GM12878 (cell line): ENCODE results near the gene SLC39A1. TPM values are rescaled to one million over a fixed set of nuclear protein-coding genes. Genes with fewer than 3 reads are reported as not detected.
A peak's percentile ranks its signal among the peaks of the same experiment; 100 is the strongest.

Experiments
- ASH2L ChIP-seq: fragments of 300-600, 200-600 bp; sonication (generic); IDR thresholded peaks from 2 replicates; pipeline ENCODE4 v1.6.1; 2017; ENCODE audit warnings: low read depth, mild to moderate bottlenecking, borderline replicate concordance
- BCL11A ChIP-seq: IDR thresholded peaks from 2 replicates; pipeline ENCODE4 v1.6.1; 2011; ENCODE audit warnings: low read depth, low read length
- CEBPB ChIP-seq, 2 experiments: fragments of 150-350 bp in 1 of 2; IDR thresholded peaks; 2 replicates each; pipeline ENCODE4 v1.6.1; 2012 to 2014; ENCODE audit warnings: low read depth in 2 of 2, low read length in 2 of 2, borderline replicate concordance in 1 of 2, inconsistent platforms in 1 of 2
- FOXK2 ChIP-seq: fragments of 450-650 bp; IDR thresholded peaks from 2 replicates; pipeline ENCODE4 v1.6.1; 2017; ENCODE audit warnings: mild to moderate bottlenecking, moderate library complexity
- JUND ChIP-seq: IDR thresholded peaks from 2 replicates; pipeline ENCODE4 v1.6.1; 2012; ENCODE audit warnings: low read depth, mild to moderate bottlenecking, low read length, improper control_type of control experiment, moderate library complexity
- MEF2B ChIP-seq: fragments of 450-650 bp; IDR thresholded peaks from 2 replicates; pipeline ENCODE4 v1.6.1; 2018; ENCODE audit warnings: mild to moderate bottlenecking, moderate library complexity; ENCODE audit not compliant: partially characterized antibody, poor library complexity, severe bottlenecking
- NFYB ChIP-seq: IDR thresholded peaks from 2 replicates; pipeline ENCODE4 v1.6.1; 2011; ENCODE audit warnings: low read depth, mild to moderate bottlenecking, low read length, improper control_type of control experiment, moderate library complexity; ENCODE audit not compliant: insufficient read depth
- NR2C1 ChIP-seq: fragments of 450-650 bp; IDR thresholded peaks from 2 replicates; pipeline ENCODE4 v1.6.1; 2017; ENCODE audit warnings: antibody characterized with exemption, mild to moderate bottlenecking, moderate library complexity
- POLR2AphosphoS2 ChIP-seq: IDR thresholded peaks from 2 replicates; pipeline ENCODE4 v1.6.1; 2011; ENCODE audit warnings: low read depth, mild to moderate bottlenecking, low read length, improper control_type of control experiment, moderate library complexity
- RAD21 ChIP-seq: IDR thresholded peaks from 2 replicates; pipeline ENCODE4 v1.6.1; 2011; ENCODE audit warnings: mild to moderate bottlenecking, low read depth, low read length, moderate library complexity; ENCODE audit not compliant: insufficient read depth
- SPI1 ChIP-seq: IDR thresholded peaks from 2 replicates; pipeline ENCODE4 v1.6.1; 2011; ENCODE audit warnings: low read depth, mild to moderate bottlenecking, low read length, moderate library complexity, borderline replicate concordance; ENCODE audit not compliant: insufficient read depth
- TCF3 ChIP-seq: IDR thresholded peaks from 2 replicates; pipeline ENCODE4 v1.6.1; 2012; ENCODE audit warnings: low read depth, mild to moderate bottlenecking, low read length, borderline replicate concordance; ENCODE audit not compliant: insufficient read depth
- YBX1 ChIP-seq: fragments of 450-650 bp; IDR thresholded peaks from 2 replicates; pipeline ENCODE4 v1.6.1; 2016; ENCODE audit warnings: antibody characterized with exemption
- ZNF384 ChIP-seq: IDR thresholded peaks from 2 replicates; pipeline ENCODE4 v1.6.1; 2012; ENCODE audit warnings: low read depth, mild to moderate bottlenecking, low read length, improper control_type of control experiment, borderline replicate concordance
- polyA plus RNA-seq, 11 experiments: library from polyadenylated mRNA; depleted of rRNA in 4 of 11; unstranded in 6 of 11; stranded (reverse) in 5 of 11; fragments of >200 nt; fragmentation: Nextera tagmentation in 4 of 11; fragmentation: Illumina TruSeq in 1 of 11; extraction: Ambion mirVana in 4 of 11; extraction: Trizol in 1 of 11; gene quantifications; 1 replicate in 1 of 11; 2 replicates in 10 of 11; pipeline versions ENCODE4 v1.2.1 to v1.2.3, GENCODE V29; 2011 to 2016; ENCODE audit warnings: inconsistent platforms in 2 of 11, missing spikeins in 2 of 11, low read depth in 1 of 11
- total RNA-seq, 4 experiments: library from RNA; depleted of rRNA in 3 of 4; stranded (reverse); fragments of >200 nt in 3 of 4; fragmentation: Illumina TruSeq in 1 of 4; extraction: Trizol in 1 of 4; gene quantifications; 2 replicates each; pipeline versions ENCODE4 v1.2.1 to v1.2.3, GENCODE V29; 2013 to 2021
- TF ChIP-seq, protein P1 (sequence below): fragments of 150-350 bp; IDR thresholded peaks from 2 replicates; pipeline ENCODE4 v1.6.1; 2016; ENCODE audit warnings: low read depth, low read length
- TF ChIP-seq, protein P2 (sequence below): IDR thresholded peaks from 2 replicates; pipeline ENCODE4 v1.6.1; 2012; ENCODE audit warnings: improper control_type of control experiment, low read depth, low read length; ENCODE audit not compliant: insufficient replicate concordance
- TF ChIP-seq, protein P3 (sequence below), 3 experiments: IDR thresholded peaks in 2 of 3; conservative IDR thresholded peaks in 1 of 3; 2 replicates each; pipeline ENCODE4 v1.5.1; 2011; ENCODE audit warnings: low read depth in 3 of 3, low read length in 3 of 3, mild to moderate bottlenecking in 3 of 3, control low read depth in 2 of 3, moderate library complexity in 2 of 3, inconsistent platforms in 1 of 3, mixed read lengths in 1 of 3; ENCODE audit not compliant: control insufficient read depth in 2 of 3, insufficient read depth in 1 of 3; ENCODE audit errors: extremely low read depth in 1 of 3

SLC39A1 gene
- total and polyA plus RNA-seq, 10 of the 15 experiments (the other 5 are each of a cell fraction or from before 2014, with no cell fraction given) = 8.8 to 98.6 (median 72.4) TPM

DNA sequence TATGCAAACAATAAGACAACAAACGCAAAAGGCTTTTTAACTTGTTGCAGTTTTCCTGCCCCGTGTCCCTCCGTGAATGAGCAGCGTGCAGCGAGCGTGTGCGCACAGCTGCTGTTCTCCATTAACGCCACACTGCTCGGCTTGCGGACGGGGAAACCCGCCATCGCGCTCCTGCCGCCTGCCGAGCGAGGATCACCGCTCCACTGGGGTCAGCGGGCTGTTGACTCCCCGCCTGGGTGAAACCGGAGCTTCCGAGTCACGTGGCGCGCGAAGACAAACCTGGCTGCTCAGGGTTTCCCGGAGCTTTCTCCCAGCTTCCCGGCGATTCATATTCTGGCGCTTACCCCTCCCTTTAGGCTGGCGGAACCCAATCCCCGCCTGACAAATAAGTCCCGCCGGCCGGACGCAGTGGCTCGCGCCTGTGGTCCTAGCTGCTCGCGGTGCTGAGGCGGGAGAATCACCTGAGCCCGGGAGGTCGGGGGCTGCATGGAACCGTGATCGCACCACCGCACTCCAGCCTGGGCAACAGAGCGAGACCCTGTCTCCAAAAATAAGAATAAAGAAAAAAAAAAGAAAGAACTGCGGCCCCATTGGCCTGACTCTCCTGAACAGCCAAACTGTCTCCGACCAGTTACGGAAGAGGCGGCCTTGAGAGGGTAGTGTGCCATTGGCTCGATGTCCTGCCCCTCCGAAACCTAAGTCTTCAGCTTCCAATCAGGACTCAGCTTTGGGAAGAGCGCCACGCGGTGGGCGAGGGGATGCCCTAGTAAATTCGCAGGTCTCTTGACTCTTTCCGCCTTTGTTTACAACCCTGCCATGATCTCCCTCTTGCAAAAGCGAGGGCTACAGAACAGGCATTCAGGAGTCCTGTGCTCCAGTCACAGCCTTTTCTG, 4.0 kb upstream of the SLC39A1 start, which contains the start of gene CREB3L4 (continued):
- peak; percentile 69; the same call in 1 of the 2 replicates for TF ChIP-seq ASH2L
- no peak; the same call in 1 of the 2 replicates for TF ChIP-seq POLR2AphosphoS2
- TF ChIP-seq JUND = no peak
- 0 out of 2 replicates have a peak, but pooled peaks have one; percentile 7 for TF ChIP-seq NR2C1
- peak; percentile 71 for TF ChIP-seq MEF2B
- TF ChIP-seq FOXK2 = peak; percentile 87
- TF ChIP-seq, protein P1, sequence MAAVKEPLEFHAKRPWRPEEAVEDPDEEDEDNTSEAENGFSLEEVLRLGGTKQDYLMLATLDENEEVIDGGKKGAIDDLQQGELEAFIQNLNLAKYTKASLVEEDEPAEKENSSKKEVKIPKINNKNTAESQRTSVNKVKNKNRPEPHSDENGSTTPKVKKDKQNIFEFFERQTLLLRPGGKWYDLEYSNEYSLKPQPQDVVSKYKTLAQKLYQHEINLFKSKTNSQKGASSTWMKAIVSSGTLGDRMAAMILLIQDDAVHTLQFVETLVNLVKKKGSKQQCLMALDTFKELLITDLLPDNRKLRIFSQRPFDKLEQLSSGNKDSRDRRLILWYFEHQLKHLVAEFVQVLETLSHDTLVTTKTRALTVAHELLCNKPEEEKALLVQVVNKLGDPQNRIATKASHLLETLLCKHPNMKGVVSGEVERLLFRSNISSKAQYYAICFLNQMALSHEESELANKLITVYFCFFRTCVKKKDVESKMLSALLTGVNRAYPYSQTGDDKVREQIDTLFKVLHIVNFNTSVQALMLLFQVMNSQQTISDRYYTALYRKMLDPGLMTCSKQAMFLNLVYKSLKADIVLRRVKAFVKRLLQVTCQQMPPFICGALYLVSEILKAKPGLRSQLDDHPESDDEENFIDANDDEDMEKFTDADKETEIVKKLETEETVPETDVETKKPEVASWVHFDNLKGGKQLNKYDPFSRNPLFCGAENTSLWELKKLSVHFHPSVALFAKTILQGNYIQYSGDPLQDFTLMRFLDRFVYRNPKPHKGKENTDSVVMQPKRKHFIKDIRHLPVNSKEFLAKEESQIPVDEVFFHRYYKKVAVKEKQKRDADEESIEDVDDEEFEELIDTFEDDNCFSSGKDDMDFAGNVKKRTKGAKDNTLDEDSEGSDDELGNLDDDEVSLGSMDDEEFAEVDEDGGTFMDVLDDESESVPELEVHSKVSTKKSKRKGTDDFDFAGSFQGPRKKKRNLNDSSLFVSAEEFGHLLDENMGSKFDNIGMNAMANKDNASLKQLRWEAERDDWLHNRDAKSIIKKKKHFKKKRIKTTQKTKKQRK = 0 out of 2 replicates have a peak, but pooled peaks have one; percentile 20
- peak; percentile 26; the same call in 1 of the 2 replicates for TF ChIP-seq RAD21
- TF ChIP-seq CEBPB (IDR thresholded peaks at IDR 0.05; ENCODE audit: borderline replicate concordance in 1 of 2, low read depth in 2 of 2, low read length in 2 of 2) = no peak
- TF ChIP-seq NFYB = peak; percentile 98
- TF ChIP-seq BCL11A = no peak
- peak; percentile 91 for TF ChIP-seq ZNF384
- TF ChIP-seq, protein P2, sequence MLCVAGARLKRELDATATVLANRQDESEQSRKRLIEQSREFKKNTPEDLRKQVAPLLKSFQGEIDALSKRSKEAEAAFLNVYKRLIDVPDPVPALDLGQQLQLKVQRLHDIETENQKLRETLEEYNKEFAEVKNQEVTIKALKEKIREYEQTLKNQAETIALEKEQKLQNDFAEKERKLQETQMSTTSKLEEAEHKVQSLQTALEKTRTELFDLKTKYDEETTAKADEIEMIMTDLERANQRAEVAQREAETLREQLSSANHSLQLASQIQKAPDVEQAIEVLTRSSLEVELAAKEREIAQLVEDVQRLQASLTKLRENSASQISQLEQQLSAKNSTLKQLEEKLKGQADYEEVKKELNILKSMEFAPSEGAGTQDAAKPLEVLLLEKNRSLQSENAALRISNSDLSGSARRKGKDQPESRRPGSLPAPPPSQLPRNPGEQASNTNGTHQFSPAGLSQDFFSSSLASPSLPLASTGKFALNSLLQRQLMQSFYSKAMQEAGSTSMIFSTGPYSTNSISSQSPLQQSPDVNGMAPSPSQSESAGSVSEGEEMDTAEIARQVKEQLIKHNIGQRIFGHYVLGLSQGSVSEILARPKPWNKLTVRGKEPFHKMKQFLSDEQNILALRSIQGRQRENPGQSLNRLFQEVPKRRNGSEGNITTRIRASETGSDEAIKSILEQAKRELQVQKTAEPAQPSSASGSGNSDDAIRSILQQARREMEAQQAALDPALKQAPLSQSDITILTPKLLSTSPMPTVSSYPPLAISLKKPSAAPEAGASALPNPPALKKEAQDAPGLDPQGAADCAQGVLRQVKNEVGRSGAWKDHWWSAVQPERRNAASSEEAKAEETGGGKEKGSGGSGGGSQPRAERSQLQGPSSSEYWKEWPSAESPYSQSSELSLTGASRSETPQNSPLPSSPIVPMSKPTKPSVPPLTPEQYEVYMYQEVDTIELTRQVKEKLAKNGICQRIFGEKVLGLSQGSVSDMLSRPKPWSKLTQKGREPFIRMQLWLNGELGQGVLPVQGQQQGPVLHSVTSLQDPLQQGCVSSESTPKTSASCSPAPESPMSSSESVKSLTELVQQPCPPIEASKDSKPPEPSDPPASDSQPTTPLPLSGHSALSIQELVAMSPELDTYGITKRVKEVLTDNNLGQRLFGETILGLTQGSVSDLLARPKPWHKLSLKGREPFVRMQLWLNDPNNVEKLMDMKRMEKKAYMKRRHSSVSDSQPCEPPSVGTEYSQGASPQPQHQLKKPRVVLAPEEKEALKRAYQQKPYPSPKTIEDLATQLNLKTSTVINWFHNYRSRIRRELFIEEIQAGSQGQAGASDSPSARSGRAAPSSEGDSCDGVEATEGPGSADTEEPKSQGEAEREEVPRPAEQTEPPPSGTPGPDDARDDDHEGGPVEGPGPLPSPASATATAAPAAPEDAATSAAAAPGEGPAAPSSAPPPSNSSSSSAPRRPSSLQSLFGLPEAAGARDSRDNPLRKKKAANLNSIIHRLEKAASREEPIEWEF = no peak
- no peak for TF ChIP-seq YBX1
- peak; percentile 80; the same call in 1 of the 2 replicates for TF ChIP-seq TCF3
- TF ChIP-seq, protein P3, sequence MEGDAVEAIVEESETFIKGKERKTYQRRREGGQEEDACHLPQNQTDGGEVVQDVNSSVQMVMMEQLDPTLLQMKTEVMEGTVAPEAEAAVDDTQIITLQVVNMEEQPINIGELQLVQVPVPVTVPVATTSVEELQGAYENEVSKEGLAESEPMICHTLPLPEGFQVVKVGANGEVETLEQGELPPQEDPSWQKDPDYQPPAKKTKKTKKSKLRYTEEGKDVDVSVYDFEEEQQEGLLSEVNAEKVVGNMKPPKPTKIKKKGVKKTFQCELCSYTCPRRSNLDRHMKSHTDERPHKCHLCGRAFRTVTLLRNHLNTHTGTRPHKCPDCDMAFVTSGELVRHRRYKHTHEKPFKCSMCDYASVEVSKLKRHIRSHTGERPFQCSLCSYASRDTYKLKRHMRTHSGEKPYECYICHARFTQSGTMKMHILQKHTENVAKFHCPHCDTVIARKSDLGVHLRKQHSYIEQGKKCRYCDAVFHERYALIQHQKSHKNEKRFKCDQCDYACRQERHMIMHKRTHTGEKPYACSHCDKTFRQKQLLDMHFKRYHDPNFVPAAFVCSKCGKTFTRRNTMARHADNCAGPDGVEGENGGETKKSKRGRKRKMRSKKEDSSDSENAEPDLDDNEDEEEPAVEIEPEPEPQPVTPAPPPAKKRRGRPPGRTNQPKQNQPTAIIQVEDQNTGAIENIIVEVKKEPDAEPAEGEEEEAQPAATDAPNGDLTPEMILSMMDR (IDR thresholded peaks at IDR 0.05 in 2 of 3, conservative IDR thresholded peaks at IDR 0.05 in 1 of 3; ENCODE audit: control insufficient read depth in 2 of 3, extremely low read depth in 1 of 3, insufficient read depth in 1 of 3, low read depth in 3 of 3, low read length in 3 of 3) = peak; percentile 25 to 63 (median 55); a peak in 5 of 6 replicates
- TF ChIP-seq SPI1 = no peak
